Right cardiac atrium (tissue), 5 donors: ENCODE data around the gene NKPD1. TPM values are rescaled to one million over a fixed set of nuclear protein-coding genes. Genes with fewer than 3 reads are reported as not detected.

Experiments
- ATAC-seq, 2 donors: fragments of 200-7000 bp; cut with Tn5 transposase; one replicate each; pipeline versions ENCODE4 v1.8.0 to v1.9.1; 2020; ENCODE audit warnings: moderate library complexity in 2 of 2, mild to moderate bottlenecking in 1 of 2
- DNase-seq, 3 donors: peaks; one replicate each; pipeline ENCODE4 v3.0.0-alpha.2; 2020
- H3K27ac ChIP-seq: one replicate; pipeline ENCODE4 v1.5.1; 2013; ENCODE audit warnings: mild to moderate bottlenecking, low read length, control low read depth, moderate library complexity
- H3K27me3 ChIP-seq: one replicate; pipeline ENCODE4 v1.6.1; 2013; ENCODE audit not compliant: control insufficient read depth, insufficient read depth
- H3K4me1 ChIP-seq: one replicate; pipeline ENCODE4 v1.6.1; 2013; ENCODE audit warnings: low read length; ENCODE audit not compliant: control insufficient read depth, insufficient read depth
- H3K4me3 ChIP-seq: one replicate; pipeline ENCODE4 v1.5.1; 2013; ENCODE audit warnings: low read length, control low read depth
- H3K9me3 ChIP-seq: one replicate; pipeline ENCODE4 v1.6.1; 2013; ENCODE audit warnings: low read length; ENCODE audit not compliant: control insufficient read depth
- WGBS: extraction: QIAGEN DNeasy Blood & Tissue Kit; methylation state at CpG from one replicate; pipeline ENCODE4 v1.1.7; 2013; 5-methylcytosine and 5-hydroxymethylcytosine counted together
- intact Hi-C, 4 donors: fragments of 100-400 bp; cut with DNase I; formaldehyde crosslinking; loops; one replicate each; pipeline versions ENCODE4 v1.11.0 to v1.14.0; 2022 to 2023
- polyA plus RNA-seq: library from polyadenylated mRNA; stranded (reverse); fragments of 200-250 nt; gene quantifications from one replicate; pipeline ENCODE4 v1.2.3, GENCODE V29; 2013
- total RNA-seq, 4 donors: library from RNA; stranded (reverse); fragmentation: NEBNext Ultra II Directional; extraction: Animal tissue kit (Norgen Biotek cat#: 25700); gene quantifications; one replicate each; pipeline ENCODE4 v1.2.1, GENCODE V29; 2021
- donor health status: healthy with polysubstance abuse.
- donor health status: DM: no; HTN: yes; CAD: no.
- donor health status: DM: no; HTN: no; CAD: no.
- donor health status: DM: no; HTN: yes; CAD: no; lungs with severe emphysema.
- donor health status: DM: yes; HTN: yes; CAD: no.

The NKPD1 gene
- total and polyA plus RNA-seq, 5 donors: 0.06 to 0.07 TPM; not detected in 3

GRCh38 chr19:45172611-45173208, 11.9 kb upstream of the NKPD1 start:
- Histone ChIP-seq H3K4me3 (no peak overlapping the region), H3K27me3 (no peaks in the 10 kb centered on the region), H3K9me3 (no peaks in the 10 kb centered on the region), H3K4me1 (peaks cover 3% of the 10 kb centered on the region), H3K27ac (no peak overlapping the region)
- DNase-seq (peak in 2 of 3 donors; percentile 43 to 44), ATAC-seq (peak in 1 of 2 donors; percentile 37)
- intact Hi-C loops: no loop called here
- 79% methylated on average over 17 of the region's 18 CpGs for WGBS

DNA sequence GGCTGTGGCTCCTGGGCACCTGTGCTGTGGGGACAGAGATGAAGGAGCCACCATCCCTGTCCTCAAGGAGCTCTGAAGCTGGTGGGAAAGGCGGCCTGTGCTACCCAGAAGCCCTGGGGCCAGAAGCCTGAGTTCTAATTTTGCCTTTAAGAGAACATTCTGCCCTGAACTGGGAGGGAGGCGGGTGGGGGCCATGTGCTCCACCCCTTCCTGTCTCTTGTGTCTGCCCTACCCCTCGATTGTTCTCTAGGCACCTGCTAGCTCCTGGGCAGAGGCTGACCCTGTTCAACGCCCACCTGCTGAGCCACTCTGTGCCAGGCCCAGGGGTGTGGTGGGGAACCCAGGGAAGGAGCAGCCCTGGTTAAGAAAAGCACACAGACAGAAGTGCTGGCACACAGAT, 11.4 kb upstream of the NKPD1 start:
- Histone ChIP-seq H3K4me3 (no peak overlapping the region), H3K9me3 (no peaks in the 10 kb centered on the region), H3K27ac (no peak overlapping the region), H3K4me1 (peaks cover 3% of the 10 kb centered on the region), H3K27me3 (no peaks in the 10 kb centered on the region)
- 66% methylated on average over 4 of the region's 4 CpGs for WGBS
- ATAC-seq (peak; percentile 54 to 68), DNase-seq (peak in 2 of 3 donors; percentile 20 to 56)
- intact Hi-C loops: no loop called here

DNA sequence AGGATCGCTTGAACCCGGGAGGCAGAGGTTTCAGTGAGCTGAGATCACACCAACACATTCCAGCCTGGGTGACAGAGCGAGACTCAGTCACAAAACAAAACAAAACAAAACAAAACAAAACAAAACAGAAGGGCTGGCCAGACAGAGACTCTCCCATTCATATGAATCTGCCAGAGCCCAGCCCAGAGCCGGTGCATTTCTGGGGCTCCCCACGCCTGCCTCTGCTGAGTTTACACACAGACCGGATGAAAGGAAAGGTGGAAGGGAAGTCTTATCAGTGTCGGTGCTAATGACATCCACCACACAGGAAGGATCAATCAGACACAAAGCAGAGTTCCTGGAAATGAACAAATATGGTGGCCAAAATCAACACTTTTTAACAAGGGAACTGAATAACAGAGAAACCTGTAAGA, 10.4 kb upstream of the NKPD1 start:
- 44% methylated on average over 7 of the region's 7 CpGs for WGBS
- Histone ChIP-seq H3K4me3 (no peak overlapping the region), H3K27me3 (no peaks in the 10 kb centered on the region), H3K4me1 (peaks cover 6% of the 10 kb centered on the region), H3K27ac (no peak overlapping the region), H3K9me3 (no peaks in the 10 kb centered on the region)
- ATAC-seq: peak; percentile 58 to 85
- intact Hi-C loops: no loop called here
- peak in 2 of 3 donors; percentile 59 to 60 for DNase-seq

GRCh38 chr19:45170146-45171106, 9.6 kb upstream of the NKPD1 start:
- no peaks in the 10 kb centered on the region for H3K27me3 ChIP-seq
- no peak overlapping the region for H3K27ac ChIP-seq
- DNase-seq (peak in 2 of 3 donors; percentile 14 to 23), ATAC-seq (peak in 1 of 2 donors; percentile 22)
- H3K4me1 ChIP-seq: peaks cover 6% of the 10 kb centered on the region
- 83% methylated on average over 21 of the region's 21 CpGs for WGBS
- H3K4me3 ChIP-seq: no peak overlapping the region
- no peaks in the 10 kb centered on the region for H3K9me3 ChIP-seq
- intact Hi-C loops: no loop called here

GRCh38 chr19:45169602-45170001, 8.8 kb upstream of the NKPD1 start:
- no peak overlapping the region for H3K27ac ChIP-seq
- DNase-seq (peak in 2 of 3 donors; percentile 3 to 17), ATAC-seq (no peak)
- no peaks in the 10 kb centered on the region for H3K9me3 ChIP-seq
- no peaks in the 10 kb centered on the region for H3K27me3 ChIP-seq
- intact Hi-C loops: no loop called here
- peaks cover 6% of the 10 kb centered on the region for H3K4me1 ChIP-seq
- WGBS: 91% methylated on average over 10 of the region's 10 CpGs
- no peak overlapping the region for H3K4me3 ChIP-seq

GRCh38 chr19:45168767-45169351, 8.1 kb upstream of the NKPD1 start:
- Histone ChIP-seq H3K4me1 (peaks cover 6% of the 10 kb centered on the region), H3K9me3 (no peaks in the 10 kb centered on the region), H3K4me3 (no peak overlapping the region), H3K27ac (no peak overlapping the region), H3K27me3 (no peaks in the 10 kb centered on the region)
- WGBS: 77% methylated on average over 16 of the region's 16 CpGs
- no peak for ATAC-seq
- peak in 2 of 3 donors; percentile 7 to 61 for DNase-seq
- intact Hi-C loops: no loop called here

GRCh38 chr19:45166723-45167252, 6.0 kb upstream of the NKPD1 start:
- no peak overlapping the region for H3K27ac ChIP-seq
- H3K4me1 ChIP-seq: peaks cover 6% of the 10 kb centered on the region
- no peak overlapping the region for H3K4me3 ChIP-seq
- DNase-seq (peak in 2 of 3 donors; percentile 53 to 60), ATAC-seq (peak in 1 of 2 donors; percentile 39)
- no peaks in the 10 kb centered on the region for H3K27me3 ChIP-seq
- intact Hi-C loops: no loop called here
- no peaks in the 10 kb centered on the region for H3K9me3 ChIP-seq
- 40% methylated on average over 14 of the region's 14 CpGs for WGBS

DNA sequence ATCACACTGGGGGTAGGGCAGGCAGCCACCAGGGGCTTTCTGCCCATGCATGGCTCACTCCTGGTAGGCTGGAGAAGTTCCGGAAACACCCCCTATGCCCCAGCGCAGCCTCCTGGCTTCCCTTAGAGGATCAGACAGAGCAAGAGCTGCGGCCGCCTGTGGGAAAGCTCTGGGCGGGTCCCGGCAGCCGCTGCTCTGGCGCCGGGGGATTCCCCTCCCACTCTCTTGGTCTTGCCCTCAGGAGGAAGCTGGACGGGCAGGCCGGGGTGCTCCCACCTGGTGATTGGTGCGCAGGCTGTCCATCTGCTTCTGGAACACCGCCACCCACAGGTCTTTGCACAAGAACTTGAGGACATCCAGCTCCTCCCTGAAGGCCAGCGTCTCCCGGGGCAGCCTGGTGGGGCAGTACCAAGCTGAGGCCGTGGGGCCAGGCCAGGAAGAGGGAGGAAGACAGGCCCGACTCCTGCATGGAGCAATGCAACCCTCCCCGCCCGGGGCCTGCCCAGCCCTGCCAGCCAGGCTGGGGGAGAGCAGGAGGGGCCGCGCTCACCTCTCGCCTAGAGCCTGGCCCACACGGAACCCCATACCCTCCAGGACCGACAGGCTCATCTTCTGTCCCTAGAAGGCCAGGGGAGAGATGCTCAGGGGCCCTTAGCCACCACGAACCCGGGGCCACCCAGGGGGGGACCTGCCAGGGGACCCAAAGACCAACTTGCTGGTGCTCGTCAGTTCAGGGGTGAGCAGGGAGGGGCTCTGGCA, 4.0 kb upstream of the NKPD1 start:
- Histone ChIP-seq H3K27ac (no peak overlapping the region), H3K4me3 (no peak overlapping the region), H3K9me3 (no peaks in the 10 kb centered on the region), H3K4me1 (peaks cover 3% of the 10 kb centered on the region), H3K27me3 (no peaks in the 10 kb centered on the region)
- WGBS: 34% methylated on average over 27 of the region's 27 CpGs
- DNase-seq (peak; percentile 70 to 85 (median 79)), ATAC-seq (peak; percentile 63 to 75)
- intact Hi-C loops: no loop called here

GRCh38 chr19:45163751-45164460, 3.1 kb upstream of the NKPD1 start:
- intact Hi-C loops: no loop called here
- DNase-seq: no peak

GRCh38 chr19:45163156-45163555, 2.4 kb upstream of the NKPD1 start:
- no peaks in the 10 kb centered on the region for H3K27me3 ChIP-seq
- intact Hi-C loops: no loop called here
- WGBS: 86% methylated on average over 17 of the region's 17 CpGs

More at GRCh38 chr19:45163751-45164460, 3.1 kb upstream of the NKPD1 start:
- ATAC-seq: no peak
- no peak overlapping the region for H3K4me3 ChIP-seq
- no peaks in the 10 kb centered on the region for H3K9me3 ChIP-seq
- no peak overlapping the region for H3K27ac ChIP-seq
- no peaks in the 10 kb centered on the region for H3K27me3 ChIP-seq
- WGBS: 74% methylated on average over 15 of the region's 15 CpGs
- H3K4me1 ChIP-seq: peaks cover 3% of the 10 kb centered on the region

More at GRCh38 chr19:45163156-45163555, 2.4 kb upstream of the NKPD1 start:
- no peaks in the 10 kb centered on the region for H3K9me3 ChIP-seq
- peaks cover 3% of the 10 kb centered on the region for H3K4me1 ChIP-seq
- no peak overlapping the region for H3K4me3 ChIP-seq
- no peak for ATAC-seq
- no peak for DNase-seq
- no peak overlapping the region for H3K27ac ChIP-seq
